Fibroblast of lung (primary cell): ENCODE data around the gene VN1R2.
"Not testable (repeated sequence)": the region's sequence is repeated elsewhere in the genome, so short reads cannot be mapped to it uniquely, and the experiment has no call there.

ENCODE experiments used
- EZH2 ChIP-seq: IDR thresholded peaks from 2 replicates; pipeline ENCODE4 v1.5.1; 2012; ENCODE audit warnings: low read length, control low read depth, mild to moderate bottlenecking; ENCODE audit errors: missing control alignments
- TF ChIP-seq, protein P1 (sequence below), 2 donors: IDR thresholded peaks in 1 of 2; conservative IDR thresholded peaks in 1 of 2; 1 replicate in 1 of 2; 2 replicates in 1 of 2; pipeline ENCODE4 v1.5.1; 2011 to 2012; ENCODE audit warnings: low read length in 2 of 2, control low read depth in 1 of 2, inconsistent platforms in 1 of 2, low read depth in 1 of 2, mild to moderate bottlenecking in 1 of 2

DNA sequence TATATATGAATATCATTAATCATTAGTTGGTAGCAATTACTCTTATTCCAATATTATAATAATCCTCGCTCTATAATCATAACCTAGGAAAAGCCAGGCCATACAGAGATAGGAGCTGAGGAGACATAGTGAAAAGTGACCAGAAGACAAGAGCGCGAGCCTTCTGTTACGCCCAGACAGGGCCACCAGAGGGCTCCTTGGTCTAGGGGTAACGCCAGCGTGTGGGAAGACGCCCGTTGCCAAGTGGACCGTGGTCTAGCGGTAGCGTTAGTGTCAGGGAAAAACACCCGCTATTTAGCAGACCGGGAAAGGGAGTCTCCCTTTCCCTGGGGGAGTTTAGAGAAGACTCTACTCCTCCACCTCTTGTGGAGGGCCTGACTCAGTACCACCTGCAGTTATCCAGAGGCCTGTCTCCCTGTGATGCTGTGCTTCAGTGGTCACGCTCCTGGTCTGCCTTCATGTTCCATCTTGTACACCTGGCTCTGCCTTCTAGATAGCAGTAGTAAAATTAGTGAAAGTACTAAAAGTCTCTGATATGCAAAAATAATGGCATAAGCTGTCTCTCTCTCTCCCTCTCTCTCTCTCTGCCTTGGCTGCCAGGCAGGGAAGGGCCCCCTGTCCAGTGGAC is at the start of gene VN1R2:
- TF ChIP-seq, protein P1, sequence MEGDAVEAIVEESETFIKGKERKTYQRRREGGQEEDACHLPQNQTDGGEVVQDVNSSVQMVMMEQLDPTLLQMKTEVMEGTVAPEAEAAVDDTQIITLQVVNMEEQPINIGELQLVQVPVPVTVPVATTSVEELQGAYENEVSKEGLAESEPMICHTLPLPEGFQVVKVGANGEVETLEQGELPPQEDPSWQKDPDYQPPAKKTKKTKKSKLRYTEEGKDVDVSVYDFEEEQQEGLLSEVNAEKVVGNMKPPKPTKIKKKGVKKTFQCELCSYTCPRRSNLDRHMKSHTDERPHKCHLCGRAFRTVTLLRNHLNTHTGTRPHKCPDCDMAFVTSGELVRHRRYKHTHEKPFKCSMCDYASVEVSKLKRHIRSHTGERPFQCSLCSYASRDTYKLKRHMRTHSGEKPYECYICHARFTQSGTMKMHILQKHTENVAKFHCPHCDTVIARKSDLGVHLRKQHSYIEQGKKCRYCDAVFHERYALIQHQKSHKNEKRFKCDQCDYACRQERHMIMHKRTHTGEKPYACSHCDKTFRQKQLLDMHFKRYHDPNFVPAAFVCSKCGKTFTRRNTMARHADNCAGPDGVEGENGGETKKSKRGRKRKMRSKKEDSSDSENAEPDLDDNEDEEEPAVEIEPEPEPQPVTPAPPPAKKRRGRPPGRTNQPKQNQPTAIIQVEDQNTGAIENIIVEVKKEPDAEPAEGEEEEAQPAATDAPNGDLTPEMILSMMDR (conservative IDR thresholded peaks at IDR 0.05 in 1 of 2, IDR thresholded peaks at IDR 0.05 in 1 of 2; ENCODE audit: low read depth in 1 of 2, low read length in 2 of 2), result not testable (repeated sequence)
- TF ChIP-seq EZH2, result not testable (repeated sequence)
